ENCODE results near the gene MSMO1. TPM values are rescaled to one million over a fixed set of nuclear protein-coding genes. Genes with fewer than 3 reads are reported as not detected.

Gene MSMO1
- total and polyA plus RNA-seq, 2 of the 8 experiments (the other 6 are each of a cell fraction or from before 2014, with no cell fraction given), result 79.8 to 109 TPM

GRCh38 chr4:165309456-165309855 lies 18.0 kb upstream of the MSMO1 start (continued):
- TF ChIP-seq, protein P1, sequence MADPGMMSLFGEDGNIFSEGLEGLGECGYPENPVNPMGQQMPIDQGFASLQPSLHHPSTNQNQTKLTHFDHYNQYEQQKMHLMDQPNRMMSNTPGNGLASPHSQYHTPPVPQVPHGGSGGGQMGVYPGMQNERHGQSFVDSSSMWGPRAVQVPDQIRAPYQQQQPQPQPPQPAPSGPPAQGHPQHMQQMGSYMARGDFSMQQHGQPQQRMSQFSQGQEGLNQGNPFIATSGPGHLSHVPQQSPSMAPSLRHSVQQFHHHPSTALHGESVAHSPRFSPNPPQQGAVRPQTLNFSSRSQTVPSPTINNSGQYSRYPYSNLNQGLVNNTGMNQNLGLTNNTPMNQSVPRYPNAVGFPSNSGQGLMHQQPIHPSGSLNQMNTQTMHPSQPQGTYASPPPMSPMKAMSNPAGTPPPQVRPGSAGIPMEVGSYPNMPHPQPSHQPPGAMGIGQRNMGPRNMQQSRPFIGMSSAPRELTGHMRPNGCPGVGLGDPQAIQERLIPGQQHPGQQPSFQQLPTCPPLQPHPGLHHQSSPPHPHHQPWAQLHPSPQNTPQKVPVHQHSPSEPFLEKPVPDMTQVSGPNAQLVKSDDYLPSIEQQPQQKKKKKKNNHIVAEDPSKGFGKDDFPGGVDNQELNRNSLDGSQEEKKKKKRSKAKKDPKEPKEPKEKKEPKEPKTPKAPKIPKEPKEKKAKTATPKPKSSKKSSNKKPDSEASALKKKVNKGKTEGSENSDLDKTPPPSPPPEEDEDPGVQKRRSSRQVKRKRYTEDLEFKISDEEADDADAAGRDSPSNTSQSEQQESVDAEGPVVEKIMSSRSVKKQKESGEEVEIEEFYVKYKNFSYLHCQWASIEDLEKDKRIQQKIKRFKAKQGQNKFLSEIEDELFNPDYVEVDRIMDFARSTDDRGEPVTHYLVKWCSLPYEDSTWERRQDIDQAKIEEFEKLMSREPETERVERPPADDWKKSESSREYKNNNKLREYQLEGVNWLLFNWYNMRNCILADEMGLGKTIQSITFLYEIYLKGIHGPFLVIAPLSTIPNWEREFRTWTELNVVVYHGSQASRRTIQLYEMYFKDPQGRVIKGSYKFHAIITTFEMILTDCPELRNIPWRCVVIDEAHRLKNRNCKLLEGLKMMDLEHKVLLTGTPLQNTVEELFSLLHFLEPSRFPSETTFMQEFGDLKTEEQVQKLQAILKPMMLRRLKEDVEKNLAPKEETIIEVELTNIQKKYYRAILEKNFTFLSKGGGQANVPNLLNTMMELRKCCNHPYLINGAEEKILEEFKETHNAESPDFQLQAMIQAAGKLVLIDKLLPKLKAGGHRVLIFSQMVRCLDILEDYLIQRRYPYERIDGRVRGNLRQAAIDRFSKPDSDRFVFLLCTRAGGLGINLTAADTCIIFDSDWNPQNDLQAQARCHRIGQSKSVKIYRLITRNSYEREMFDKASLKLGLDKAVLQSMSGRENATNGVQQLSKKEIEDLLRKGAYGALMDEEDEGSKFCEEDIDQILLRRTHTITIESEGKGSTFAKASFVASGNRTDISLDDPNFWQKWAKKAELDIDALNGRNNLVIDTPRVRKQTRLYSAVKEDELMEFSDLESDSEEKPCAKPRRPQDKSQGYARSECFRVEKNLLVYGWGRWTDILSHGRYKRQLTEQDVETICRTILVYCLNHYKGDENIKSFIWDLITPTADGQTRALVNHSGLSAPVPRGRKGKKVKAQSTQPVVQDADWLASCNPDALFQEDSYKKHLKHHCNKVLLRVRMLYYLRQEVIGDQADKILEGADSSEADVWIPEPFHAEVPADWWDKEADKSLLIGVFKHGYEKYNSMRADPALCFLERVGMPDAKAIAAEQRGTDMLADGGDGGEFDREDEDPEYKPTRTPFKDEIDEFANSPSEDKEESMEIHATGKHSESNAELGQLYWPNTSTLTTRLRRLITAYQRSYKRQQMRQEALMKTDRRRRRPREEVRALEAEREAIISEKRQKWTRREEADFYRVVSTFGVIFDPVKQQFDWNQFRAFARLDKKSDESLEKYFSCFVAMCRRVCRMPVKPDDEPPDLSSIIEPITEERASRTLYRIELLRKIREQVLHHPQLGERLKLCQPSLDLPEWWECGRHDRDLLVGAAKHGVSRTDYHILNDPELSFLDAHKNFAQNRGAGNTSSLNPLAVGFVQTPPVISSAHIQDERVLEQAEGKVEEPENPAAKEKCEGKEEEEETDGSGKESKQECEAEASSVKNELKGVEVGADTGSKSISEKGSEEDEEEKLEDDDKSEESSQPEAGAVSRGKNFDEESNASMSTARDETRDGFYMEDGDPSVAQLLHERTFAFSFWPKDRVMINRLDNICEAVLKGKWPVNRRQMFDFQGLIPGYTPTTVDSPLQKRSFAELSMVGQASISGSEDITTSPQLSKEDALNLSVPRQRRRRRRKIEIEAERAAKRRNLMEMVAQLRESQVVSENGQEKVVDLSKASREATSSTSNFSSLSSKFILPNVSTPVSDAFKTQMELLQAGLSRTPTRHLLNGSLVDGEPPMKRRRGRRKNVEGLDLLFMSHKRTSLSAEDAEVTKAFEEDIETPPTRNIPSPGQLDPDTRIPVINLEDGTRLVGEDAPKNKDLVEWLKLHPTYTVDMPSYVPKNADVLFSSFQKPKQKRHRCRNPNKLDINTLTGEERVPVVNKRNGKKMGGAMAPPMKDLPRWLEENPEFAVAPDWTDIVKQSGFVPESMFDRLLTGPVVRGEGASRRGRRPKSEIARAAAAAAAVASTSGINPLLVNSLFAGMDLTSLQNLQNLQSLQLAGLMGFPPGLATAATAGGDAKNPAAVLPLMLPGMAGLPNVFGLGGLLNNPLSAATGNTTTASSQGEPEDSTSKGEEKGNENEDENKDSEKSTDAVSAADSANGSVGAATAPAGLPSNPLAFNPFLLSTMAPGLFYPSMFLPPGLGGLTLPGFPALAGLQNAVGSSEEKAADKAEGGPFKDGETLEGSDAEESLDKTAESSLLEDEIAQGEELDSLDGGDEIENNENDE (IDR thresholded peaks at IDR 0.05; ENCODE audit: insufficient replicate concordance, low read length), result no peak
- no peak for TF ChIP-seq CTCF (IDR thresholded peaks at IDR 0.05; ENCODE audit: control extremely low read depth in 1 of 3, insufficient read depth in 1 of 3, low read depth in 1 of 3, low read length in 3 of 3)
- TF ChIP-seq SIX5 (IDR thresholded peaks at IDR 0.05; ENCODE audit: low read depth, low read length), result no peak
- TF ChIP-seq CREB1 (IDR thresholded peaks at IDR 0.05), result no peak
- no peak for TF ChIP-seq TBP (IDR thresholded peaks at IDR 0.05; ENCODE audit: low read depth, low read length)
- no peak for TF ChIP-seq NANOG (IDR thresholded peaks at IDR 0.05; ENCODE audit: insufficient read depth, low read depth, low read length, poor library complexity, severe bottlenecking)
- TF ChIP-seq EZH2 (IDR thresholded peaks at IDR 0.05; ENCODE audit: low read depth, low read length, severe bottlenecking), result no peak
- no peak for TF ChIP-seq BCL11A (IDR thresholded peaks at IDR 0.05; ENCODE audit: low read depth in 2 of 2, low read length in 2 of 2)
- TF ChIP-seq SIN3A (conservative IDR thresholded peaks at IDR 0.05 in 1 of 2, IDR thresholded peaks at IDR 0.05 in 1 of 2; ENCODE audit: low read depth in 1 of 2, low read length in 2 of 2), result no peak
